Esophagus muscularis mucosa (tissue), 4 donors: ENCODE results near the gene TRAK2.

ENCODE experiments used
- EP300 ChIP-seq: sonication (generic); formaldehyde crosslinking; IDR thresholded peaks from one replicate; pipeline ENCODE4 v1.6.1; 2017; ENCODE audit warnings: antibody characterized with exemption
- POLR2A ChIP-seq: fragments of 450-650 bp; IDR thresholded peaks from one replicate; pipeline ENCODE4 v1.6.1; 2017; ENCODE audit warnings: antibody characterized with exemption, moderate library complexity, mild to moderate bottlenecking, low read depth
- POLR2AphosphoS5 ChIP-seq, 2 donors: sonication (generic); formaldehyde crosslinking; IDR thresholded peaks; one replicate each; pipeline ENCODE4 v1.6.1; 2017; ENCODE audit warnings: antibody characterized with exemption in 2 of 2
- TF ChIP-seq, protein P1 (sequence below), 3 experiments: fragments of 200-600 bp in 2 of 3; fragments of 450-650 bp in 1 of 3; sonication (generic) in 2 of 3; IDR thresholded peaks; one replicate each; pipeline ENCODE4 v1.5.1; 2017 to 2019; ENCODE audit warnings: antibody characterized with exemption in 3 of 3, mild to moderate bottlenecking in 2 of 3, moderate library complexity in 1 of 3

DNA sequence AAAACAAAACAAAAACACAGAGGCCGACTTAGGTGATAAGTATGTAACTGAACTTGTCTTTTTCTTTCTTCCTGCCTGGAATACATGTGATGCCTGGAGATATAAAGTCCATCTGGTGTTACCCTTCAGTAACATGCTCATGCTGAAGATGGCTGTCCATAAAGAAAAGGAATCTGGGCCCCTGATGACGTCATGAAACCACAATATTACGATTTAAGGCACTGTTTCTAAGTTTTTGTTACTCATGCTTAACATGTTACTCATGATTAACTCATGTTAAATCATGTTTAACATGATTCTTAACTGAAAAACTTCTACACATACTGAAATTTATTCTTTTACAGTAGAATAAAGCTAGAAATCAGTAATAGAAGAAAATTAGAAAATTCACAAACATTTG lies 49.3 kb upstream of the TRAK2 start:
- TF ChIP-seq, protein P1, sequence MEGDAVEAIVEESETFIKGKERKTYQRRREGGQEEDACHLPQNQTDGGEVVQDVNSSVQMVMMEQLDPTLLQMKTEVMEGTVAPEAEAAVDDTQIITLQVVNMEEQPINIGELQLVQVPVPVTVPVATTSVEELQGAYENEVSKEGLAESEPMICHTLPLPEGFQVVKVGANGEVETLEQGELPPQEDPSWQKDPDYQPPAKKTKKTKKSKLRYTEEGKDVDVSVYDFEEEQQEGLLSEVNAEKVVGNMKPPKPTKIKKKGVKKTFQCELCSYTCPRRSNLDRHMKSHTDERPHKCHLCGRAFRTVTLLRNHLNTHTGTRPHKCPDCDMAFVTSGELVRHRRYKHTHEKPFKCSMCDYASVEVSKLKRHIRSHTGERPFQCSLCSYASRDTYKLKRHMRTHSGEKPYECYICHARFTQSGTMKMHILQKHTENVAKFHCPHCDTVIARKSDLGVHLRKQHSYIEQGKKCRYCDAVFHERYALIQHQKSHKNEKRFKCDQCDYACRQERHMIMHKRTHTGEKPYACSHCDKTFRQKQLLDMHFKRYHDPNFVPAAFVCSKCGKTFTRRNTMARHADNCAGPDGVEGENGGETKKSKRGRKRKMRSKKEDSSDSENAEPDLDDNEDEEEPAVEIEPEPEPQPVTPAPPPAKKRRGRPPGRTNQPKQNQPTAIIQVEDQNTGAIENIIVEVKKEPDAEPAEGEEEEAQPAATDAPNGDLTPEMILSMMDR (IDR thresholded peaks at IDR 0.05): no peak
- TF ChIP-seq EP300: no peak
- no peak for TF ChIP-seq POLR2A
- TF ChIP-seq POLR2AphosphoS5 (IDR thresholded peaks at IDR 0.05): no peak
